ENCODE results near the gene ATP6V1G3. TPM values are rescaled to one million over a fixed set of nuclear protein-coding genes. Genes with fewer than 3 reads are reported as not detected.

Gene ATP6V1G3
- total and polyA plus RNA-seq, 9 of the 15 experiments (the other 6 are each of a cell fraction or from before 2014, with no cell fraction given), result 0.32 TPM; not detected in 8

DNA sequence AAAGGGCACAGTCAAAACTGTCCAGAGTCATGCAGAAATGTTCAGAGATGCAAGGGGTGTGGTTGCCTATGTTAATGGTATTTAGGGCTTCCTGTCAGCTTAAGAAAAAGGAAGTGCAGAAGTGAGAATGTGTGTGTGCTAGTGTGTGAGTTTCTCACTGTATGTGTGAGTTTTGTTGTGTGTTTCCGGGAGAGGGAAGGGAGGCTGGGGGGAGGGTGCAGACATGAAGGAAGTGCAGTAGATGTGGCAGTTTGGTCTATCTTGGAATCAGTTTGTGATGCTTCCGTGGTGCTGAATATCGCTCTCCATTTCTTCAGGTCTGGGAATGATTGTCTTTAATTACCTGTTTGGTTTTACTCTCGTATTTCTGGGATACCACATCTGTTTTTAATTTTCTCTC, 16.5 kb upstream of the ATP6V1G3 start (continued):
- TF ChIP-seq PHB (CRISPR knock-in tag; IDR thresholded peaks at IDR 0.05), result no peak
- TF ChIP-seq RERE (CRISPR knock-in tag; IDR thresholded peaks at IDR 0.05; ENCODE audit: borderline replicate concordance), result no peak
- no peak for TF ChIP-seq E2F4 (CRISPR knock-in tag; IDR thresholded peaks at IDR 0.05; ENCODE audit: low read depth)
- TF ChIP-seq PTBP1 (IDR thresholded peaks at IDR 0.05; ENCODE audit: low read depth, low read length), result no peak
- TF ChIP-seq CBFA2T3 (IDR thresholded peaks at IDR 0.05), result no peak
- TF ChIP-seq ZSCAN32 (CRISPR knock-in tag; IDR thresholded peaks at IDR 0.05), result no peak
- TF ChIP-seq MAFK (IDR thresholded peaks at IDR 0.05; ENCODE audit: low read length), result no peak
- TF ChIP-seq, protein P1, sequence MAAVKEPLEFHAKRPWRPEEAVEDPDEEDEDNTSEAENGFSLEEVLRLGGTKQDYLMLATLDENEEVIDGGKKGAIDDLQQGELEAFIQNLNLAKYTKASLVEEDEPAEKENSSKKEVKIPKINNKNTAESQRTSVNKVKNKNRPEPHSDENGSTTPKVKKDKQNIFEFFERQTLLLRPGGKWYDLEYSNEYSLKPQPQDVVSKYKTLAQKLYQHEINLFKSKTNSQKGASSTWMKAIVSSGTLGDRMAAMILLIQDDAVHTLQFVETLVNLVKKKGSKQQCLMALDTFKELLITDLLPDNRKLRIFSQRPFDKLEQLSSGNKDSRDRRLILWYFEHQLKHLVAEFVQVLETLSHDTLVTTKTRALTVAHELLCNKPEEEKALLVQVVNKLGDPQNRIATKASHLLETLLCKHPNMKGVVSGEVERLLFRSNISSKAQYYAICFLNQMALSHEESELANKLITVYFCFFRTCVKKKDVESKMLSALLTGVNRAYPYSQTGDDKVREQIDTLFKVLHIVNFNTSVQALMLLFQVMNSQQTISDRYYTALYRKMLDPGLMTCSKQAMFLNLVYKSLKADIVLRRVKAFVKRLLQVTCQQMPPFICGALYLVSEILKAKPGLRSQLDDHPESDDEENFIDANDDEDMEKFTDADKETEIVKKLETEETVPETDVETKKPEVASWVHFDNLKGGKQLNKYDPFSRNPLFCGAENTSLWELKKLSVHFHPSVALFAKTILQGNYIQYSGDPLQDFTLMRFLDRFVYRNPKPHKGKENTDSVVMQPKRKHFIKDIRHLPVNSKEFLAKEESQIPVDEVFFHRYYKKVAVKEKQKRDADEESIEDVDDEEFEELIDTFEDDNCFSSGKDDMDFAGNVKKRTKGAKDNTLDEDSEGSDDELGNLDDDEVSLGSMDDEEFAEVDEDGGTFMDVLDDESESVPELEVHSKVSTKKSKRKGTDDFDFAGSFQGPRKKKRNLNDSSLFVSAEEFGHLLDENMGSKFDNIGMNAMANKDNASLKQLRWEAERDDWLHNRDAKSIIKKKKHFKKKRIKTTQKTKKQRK (IDR thresholded peaks at IDR 0.05; ENCODE audit: borderline replicate concordance, low read depth, low read length), result no peak
- TF ChIP-seq TBP (optimal IDR thresholded peaks at IDR 0.05; ENCODE audit: low read depth, low read length), result no peak

Measured in K562 (cell line).